SK-N-SH (cell line): ENCODE data around the gene FXYD2. TPM values are rescaled to one million over a fixed set of nuclear protein-coding genes. Genes with fewer than 3 reads are reported as not detected.
"Not testable (repeated sequence)": the region's sequence is repeated elsewhere in the genome, so short reads cannot be mapped to it uniquely, and the experiment has no call there.

Source experiments
- CTCF ChIA-PET: fragments of 300-600, 350-600 bp; formaldehyde crosslinking; extraction: SDS; loops from one replicate; lab custom pipeline; 2021; lab: Yijun Ruan, JAX
- POLR2A ChIA-PET: fragments of 350-600 bp; sonication (Branson Sonifier 250); formaldehyde crosslinking; extraction: SDS; loops from one replicate; lab custom pipeline; 2020; ENCODE audit warnings: antibody characterized with exemption, inconsistent platforms; lab: Yijun Ruan, JAX
- DNase-seq: peaks from one replicate; pipeline ENCODE4 v3.0.0; 2012
- H2AFZ ChIP-seq: fragments of 200-600 bp; sonication (generic); 2 replicates; pipeline ENCODE4 v1.8.1; 2016; ENCODE audit warnings: antibody characterized with exemption, mild to moderate bottlenecking, low read depth
- H3F3A ChIP-seq: fragments of 200-600 bp; sonication (generic); replicated peaks from 2 replicates; pipeline ENCODE3; 2016; ENCODE audit warnings: antibody characterized with exemption, mild to moderate bottlenecking; ENCODE audit not compliant: insufficient read depth
- H3K27ac ChIP-seq, 2 experiments: fragments of 200-500 bp in 1 of 2; fragments of 200-600 bp in 1 of 2; sonication (Bioruptor generic) in 1 of 2; sonication (generic), shearing (Covaris generic) in 1 of 2; 2 replicates each; pipeline versions ENCODE4 v1.5.1 to v1.6.1; 2014 to 2016; ENCODE audit warnings: low read depth in 2 of 2, inconsistent platforms in 1 of 2, low read length in 1 of 2, mild to moderate bottlenecking in 1 of 2, mixed read lengths in 1 of 2
- H3K27me3 ChIP-seq: fragments of 200-600 bp; sonication (generic), shearing (Covaris generic); 2 replicates; pipeline ENCODE4 v1.6.1; 2016; ENCODE audit warnings: mixed run types; ENCODE audit not compliant: insufficient read depth
- H3K36me3 ChIP-seq, 2 experiments: fragments of 200-500 bp in 1 of 2; fragments of 200-600 bp in 1 of 2; sonication (Bioruptor generic) in 1 of 2; sonication (generic) in 1 of 2; replicated peaks in 1 of 2; 2 replicates each; pipeline versions ENCODE3 to v1.5.1; 2014 to 2016; ENCODE audit warnings: low read length in 1 of 2, mild to moderate bottlenecking in 1 of 2; ENCODE audit not compliant: insufficient read depth in 2 of 2, control insufficient read depth in 1 of 2
- H3K4me1 ChIP-seq, 2 experiments: fragments of 200-500 bp in 1 of 2; fragments of 200-600 bp in 1 of 2; sonication (Bioruptor generic) in 1 of 2; sonication (generic), shearing (Covaris generic) in 1 of 2; 2 replicates each; pipeline versions ENCODE4 v1.5.1 to v1.6.1; 2014 to 2016; ENCODE audit warnings: low read depth in 1 of 2, low read length in 1 of 2, mixed run types in 1 of 2; ENCODE audit not compliant: insufficient read depth in 2 of 2, control insufficient read depth in 1 of 2
- H3K4me2 ChIP-seq: fragments of 200-600 bp; sonication (generic), shearing (Covaris generic); 2 replicates; pipeline ENCODE4 v1.6.1; 2017; ENCODE audit warnings: mixed run types
- H3K4me3 ChIP-seq, 2 experiments: fragments of 200-500 bp in 1 of 2; fragments of 200-600 bp in 1 of 2; sonication (Bioruptor generic) in 1 of 2; sonication (generic), shearing (Covaris generic) in 1 of 2; 2 replicates each; pipeline versions ENCODE4 v1.5.1 to v1.8.1; 2014 to 2016; ENCODE audit warnings: low read depth in 2 of 2, inconsistent platforms in 1 of 2, low read length in 1 of 2, mild to moderate bottlenecking in 1 of 2, mixed read lengths in 1 of 2, moderate library complexity in 1 of 2
- H3K79me2 ChIP-seq: fragments of 200-600 bp; sonication (generic); 2 replicates; pipeline ENCODE4 v1.8.1; 2017; ENCODE audit warnings: mild to moderate bottlenecking; ENCODE audit not compliant: insufficient read depth
- H3K9ac ChIP-seq: fragments of 200-600 bp; sonication (generic); 2 replicates; pipeline ENCODE4 v1.6.1; 2017; ENCODE audit warnings: mixed run types
- H3K9me2 ChIP-seq: fragments of 200-600 bp; sonication (generic); 2 replicates; pipeline ENCODE4 v1.6.1; 2017; ENCODE audit warnings: mixed run types
- H3K9me3 ChIP-seq: fragments of 200-600 bp; sonication (generic); 2 replicates; pipeline ENCODE4 v1.6.1; 2017; ENCODE audit warnings: mixed run types, mild to moderate bottlenecking, moderate library complexity
- H4K20me1 ChIP-seq: fragments of 200-600 bp; sonication (generic); 2 replicates; pipeline ENCODE4 v1.6.1; 2017; ENCODE audit warnings: mild to moderate bottlenecking, mixed run types; ENCODE audit not compliant: insufficient read depth
- CHD2 ChIP-seq: fragments of 150-350 bp; IDR thresholded peaks from 2 replicates; pipeline ENCODE4 v1.6.1; 2018; ENCODE audit warnings: low read length; ENCODE audit not compliant: partially characterized antibody
- ELF1 ChIP-seq: IDR thresholded peaks from 2 replicates; pipeline ENCODE4 v1.4.0; 2012
- FOXJ3 ChIP-seq: sonication (generic); formaldehyde crosslinking; IDR thresholded peaks from 2 replicates; pipeline ENCODE4 v1.5.1; 2020; ENCODE audit warnings: mild to moderate bottlenecking, missing genetic modification reagents
- FOXM1 ChIP-seq: IDR thresholded peaks from 2 replicates; pipeline ENCODE4 v1.4.0; 2012; ENCODE audit warnings: low read depth, mild to moderate bottlenecking
- MEF2A ChIP-seq: IDR thresholded peaks from 2 replicates; pipeline ENCODE4 v1.4.0; 2012; ENCODE audit warnings: low read depth, borderline replicate concordance
- POLR2AphosphoS5 ChIP-seq: IDR thresholded peaks from 2 replicates; pipeline ENCODE4 v1.6.1; 2012; ENCODE audit warnings: low read depth, low read length
- RCOR1 ChIP-seq: fragments of 150-350 bp; IDR thresholded peaks from 2 replicates; pipeline ENCODE4 v1.6.1; 2017; ENCODE audit warnings: antibody characterized with exemption, low read length
- RXRA ChIP-seq: IDR thresholded peaks from 2 replicates; pipeline ENCODE4 v1.4.0; 2012; ENCODE audit warnings: low read depth, mild to moderate bottlenecking, borderline replicate concordance
- TAF1 ChIP-seq: IDR thresholded peaks from 2 replicates; pipeline ENCODE4 v1.6.1; 2012; ENCODE audit warnings: low read depth, mild to moderate bottlenecking, low read length, moderate library complexity, borderline replicate concordance
- TEAD4 ChIP-seq: IDR thresholded peaks from 2 replicates; pipeline ENCODE4 v1.4.0; 2012; ENCODE audit warnings: mild to moderate bottlenecking, borderline replicate concordance; ENCODE audit not compliant: insufficient read depth
- WGBS: methylation state at CpG from one replicate; pipeline ENCODE4 v1.1.6; 2017; ENCODE audit warnings: low lambda C conversion rate; 5-methylcytosine and 5-hydroxymethylcytosine counted together
- polyA plus RNA-seq, 3 experiments: library from polyadenylated mRNA; depleted of rRNA; stranded (reverse); fragments of >200 nt; gene quantifications; 2 replicates each; pipeline ENCODE4 v1.2.3, GENCODE V29; 2012
- TF ChIP-seq, protein P1 (sequence below): fragments of 150-350 bp; IDR thresholded peaks from 2 replicates; pipeline ENCODE4 v1.6.1; 2016; ENCODE audit warnings: mild to moderate bottlenecking, low read depth, low read length
- TF ChIP-seq, protein P2 (sequence below): fragments of 150-350 bp; IDR thresholded peaks from 2 replicates; pipeline ENCODE4 v1.6.1; 2017; ENCODE audit warnings: antibody characterized with exemption, low read length, low read depth, borderline replicate concordance
- TF ChIP-seq, protein P3 (sequence below): IDR thresholded peaks from 2 replicates; pipeline ENCODE4 v1.4.0; 2012; ENCODE audit warnings: low read depth, borderline replicate concordance
- TF ChIP-seq, protein P4 (sequence below): IDR thresholded peaks from 2 replicates; pipeline ENCODE4 v1.4.0; 2012; ENCODE audit warnings: low read depth
- TF ChIP-seq, protein P5 (sequence below): IDR thresholded peaks from 2 replicates; pipeline ENCODE4; 2012

Gene FXYD2
- polyA plus RNA-seq, 1 of the 3 experiments (the other 2 are of a cell fraction), result not detected

DNA sequence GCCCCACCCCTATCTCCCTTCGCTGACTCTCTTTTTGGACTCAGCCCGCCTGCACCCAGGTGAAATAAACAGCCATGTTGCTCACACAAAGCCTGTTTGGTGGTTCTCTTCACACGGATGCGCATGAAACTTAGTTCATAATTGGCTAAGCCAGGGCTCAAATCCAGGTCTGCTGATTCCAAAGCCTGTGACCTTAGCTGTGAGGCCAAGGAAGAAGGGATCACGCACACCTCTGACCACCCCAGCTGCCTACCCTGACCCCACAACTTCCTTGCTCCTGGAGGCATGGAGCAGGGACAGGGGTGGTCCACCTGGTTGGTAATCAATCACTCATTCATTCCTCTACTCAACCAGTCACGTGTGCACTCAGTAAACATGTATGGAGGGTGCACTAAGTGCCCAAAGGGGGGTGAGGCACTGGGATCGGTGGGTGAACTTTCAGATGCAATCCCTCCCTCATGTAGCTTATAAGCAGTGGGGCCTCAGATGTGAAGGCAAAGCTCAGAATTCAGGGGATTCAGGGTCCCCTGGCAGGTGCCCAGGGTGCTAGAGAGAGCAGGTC lies 10.3 kb downstream of the FXYD2 start:
- Histone ChIP-seq H3K36me3 (no peaks in the 10 kb centered on the region), H3K9me3 (no peaks in the 10 kb centered on the region), H3F3A (no peaks in the 10 kb centered on the region), H3K79me2 (no peaks in the 10 kb centered on the region), H2AFZ (no peak overlapping the region), H3K4me1 (peaks cover 8 to 28% of the 10 kb centered on the region in 2 experiments; a peak in 2 of 4 replicates), H3K4me2 (no peak overlapping the region), H3K4me3 (no peak overlapping the region), H3K9me2 (no peaks in the 10 kb centered on the region), H3K9ac (no peak overlapping the region), H4K20me1 (no peaks in the 10 kb centered on the region), H3K27me3 (no peaks in the 10 kb centered on the region), H3K27ac (no peak overlapping the region)
- DNase-seq, result no peak
- ChIA-PET CTCF (interaction anchor here (1.0 to 25.9 kb wide), 7 partner anchors 9 to 388 kb away, joined by 3 to 481 read pairs (median 54); no protein-coding TSS in a partner anchor), POLR2A (no interaction called here)
- TF ChIP-seq MEF2A, result no peak
- WGBS, result 87% methylated on average over 7 of the region's 7 CpGs

DNA sequence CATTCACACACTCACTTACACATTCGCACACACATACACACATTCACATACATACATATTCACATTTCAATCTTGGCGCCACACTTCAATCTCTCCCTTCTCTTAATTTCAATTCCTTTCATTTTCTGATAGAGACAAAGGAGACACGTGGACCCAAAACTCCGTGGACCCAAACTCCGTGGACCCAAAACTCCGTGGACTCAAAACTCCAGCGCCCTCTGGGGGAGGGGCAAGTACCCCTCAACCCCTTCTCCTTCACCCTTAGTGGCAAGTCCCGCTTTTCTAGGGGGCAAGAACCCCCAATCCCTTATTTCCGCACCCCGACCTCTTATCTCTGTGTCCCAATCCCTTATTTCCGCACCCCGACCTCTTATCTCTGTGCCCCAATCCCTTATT lies 14.5 kb downstream of the FXYD2 start:
- H3K9me3 ChIP-seq, H3K4me2 ChIP-seq, H3F3A ChIP-seq, H3K27me3 ChIP-seq, H2AFZ ChIP-seq, POLR2A ChIA-PET, H4K20me1 ChIP-seq, H3K36me3 ChIP-seq, H3K4me3 ChIP-seq, H3K79me2 ChIP-seq, H3K9me2 ChIP-seq, H3K27ac ChIP-seq, H3K9ac ChIP-seq, DNase-seq: not testable (repeated sequence)
- CTCF ChIA-PET, result interaction anchor here (0.6 to 15.4 kb wide), 41 partner anchors 11 to 468 kb away, joined by 3 to 449 read pairs (median 5); partner anchors contain the start of genes DSCAML1 and FXYD2
- H3K4me1 ChIP-seq, result peaks cover 0 to 13% of the 10 kb centered on the region in 2 experiments; a peak in 2 of 4 replicates
- 76% methylated on average over 12 of the region's 12 CpGs for WGBS

DNA sequence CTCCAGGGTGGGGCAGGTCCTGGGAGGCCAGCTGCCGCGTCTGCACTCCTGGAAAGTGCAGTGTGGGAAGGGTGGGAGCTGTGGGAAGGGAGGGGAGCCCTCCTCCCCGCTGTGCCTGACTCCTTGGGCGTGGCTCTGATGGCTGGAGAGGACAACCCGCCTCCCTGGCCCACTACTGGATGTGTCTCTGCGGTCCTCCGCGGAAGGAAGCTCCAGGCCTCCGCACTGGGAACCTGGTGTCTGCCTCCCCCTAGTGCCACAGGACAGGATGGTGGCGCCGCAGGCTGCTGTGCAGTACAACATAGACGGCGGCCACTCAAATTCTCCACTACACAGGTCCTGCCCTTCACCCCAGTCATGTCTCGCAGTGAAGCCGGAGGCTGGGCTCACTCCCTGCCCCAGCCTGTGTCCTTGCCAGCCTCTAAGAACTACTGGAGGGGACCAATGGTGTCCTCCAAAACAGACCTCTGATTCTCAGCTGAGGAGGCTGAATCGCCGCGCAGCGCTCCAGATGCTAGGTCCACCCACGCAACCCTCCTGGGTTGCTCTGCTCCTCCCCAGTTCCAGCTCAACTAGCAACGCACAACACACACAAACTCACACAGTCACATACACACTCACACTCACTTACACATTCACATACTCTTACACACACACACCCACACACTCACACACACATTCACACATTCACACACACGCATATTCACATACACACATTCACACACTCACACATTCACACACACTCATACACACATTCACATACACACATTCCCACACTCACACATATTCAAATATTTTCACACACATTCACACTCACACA lies 15.1 kb downstream of the FXYD2 start:
- no peaks in the 10 kb centered on the region for H3K36me3 ChIP-seq
- H4K20me1 ChIP-seq, result no peaks in the 10 kb centered on the region
- H3K4me3 ChIP-seq, result no peak overlapping the region
- POLR2A ChIA-PET, result interaction anchor here (0.8 to 1.0 kb wide), 3 partner anchors 37 to 383 kb away, joined by 3 read pairs; no protein-coding TSS in a partner anchor
- no peaks in the 10 kb centered on the region for H3K79me2 ChIP-seq
- H3F3A ChIP-seq, result no peaks in the 10 kb centered on the region
- no peaks in the 10 kb centered on the region for H3K9me3 ChIP-seq
- peaks cover 0 to 7% of the 10 kb centered on the region in 2 experiments; a peak in 1 of 4 replicates for H3K4me1 ChIP-seq
- no peak overlapping the region for H3K27ac ChIP-seq
- CTCF ChIA-PET, result interaction anchor here (0.6 to 15.4 kb wide), 86 partner anchors 10 to 556 kb away, joined by 3 to 449 read pairs (median 4); partner anchors contain the start of genes DSCAML1 and FXYD2
- WGBS, result 65% methylated on average over 10 of the region's 22 CpGs
- H2AFZ ChIP-seq, result no peak overlapping the region
- peaks cover 12% of the 10 kb centered on the region; the same call in 1 of the 2 replicates for H3K27me3 ChIP-seq
- peak; percentile 90 for DNase-seq
- H3K9ac ChIP-seq, result no peak overlapping the region
- no peak overlapping the region; the same call in 1 of the 2 replicates for H3K4me2 ChIP-seq
- no peaks in the 10 kb centered on the region for H3K9me2 ChIP-seq
- TF ChIP-seq TAF1, result no peak
- TF ChIP-seq, protein P1, sequence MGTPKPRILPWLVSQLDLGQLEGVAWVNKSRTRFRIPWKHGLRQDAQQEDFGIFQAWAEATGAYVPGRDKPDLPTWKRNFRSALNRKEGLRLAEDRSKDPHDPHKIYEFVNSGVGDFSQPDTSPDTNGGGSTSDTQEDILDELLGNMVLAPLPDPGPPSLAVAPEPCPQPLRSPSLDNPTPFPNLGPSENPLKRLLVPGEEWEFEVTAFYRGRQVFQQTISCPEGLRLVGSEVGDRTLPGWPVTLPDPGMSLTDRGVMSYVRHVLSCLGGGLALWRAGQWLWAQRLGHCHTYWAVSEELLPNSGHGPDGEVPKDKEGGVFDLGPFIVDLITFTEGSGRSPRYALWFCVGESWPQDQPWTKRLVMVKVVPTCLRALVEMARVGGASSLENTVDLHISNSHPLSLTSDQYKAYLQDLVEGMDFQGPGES, result no peak
- peak; percentile 35; the same call in 1 of the 2 replicates for TF ChIP-seq RCOR1
- TF ChIP-seq FOXJ3 (CRISPR knock-in tag), result peak; percentile 64; the same call in 1 of the 2 replicates
- no peak for TF ChIP-seq CHD2
- TF ChIP-seq ELF1, result no peak
- TF ChIP-seq, protein P2, sequence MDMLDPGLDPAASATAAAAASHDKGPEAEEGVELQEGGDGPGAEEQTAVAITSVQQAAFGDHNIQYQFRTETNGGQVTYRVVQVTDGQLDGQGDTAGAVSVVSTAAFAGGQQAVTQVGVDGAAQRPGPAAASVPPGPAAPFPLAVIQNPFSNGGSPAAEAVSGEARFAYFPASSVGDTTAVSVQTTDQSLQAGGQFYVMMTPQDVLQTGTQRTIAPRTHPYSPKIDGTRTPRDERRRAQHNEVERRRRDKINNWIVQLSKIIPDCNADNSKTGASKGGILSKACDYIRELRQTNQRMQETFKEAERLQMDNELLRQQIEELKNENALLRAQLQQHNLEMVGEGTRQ, result no peak
- no peak for TF ChIP-seq RXRA
- TF ChIP-seq, protein P3, sequence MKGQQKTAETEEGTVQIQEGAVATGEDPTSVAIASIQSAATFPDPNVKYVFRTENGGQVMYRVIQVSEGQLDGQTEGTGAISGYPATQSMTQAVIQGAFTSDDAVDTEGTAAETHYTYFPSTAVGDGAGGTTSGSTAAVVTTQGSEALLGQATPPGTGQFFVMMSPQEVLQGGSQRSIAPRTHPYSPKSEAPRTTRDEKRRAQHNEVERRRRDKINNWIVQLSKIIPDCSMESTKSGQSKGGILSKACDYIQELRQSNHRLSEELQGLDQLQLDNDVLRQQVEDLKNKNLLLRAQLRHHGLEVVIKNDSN, result no peak
- TF ChIP-seq TEAD4, result no peak
- TF ChIP-seq, protein P4, sequence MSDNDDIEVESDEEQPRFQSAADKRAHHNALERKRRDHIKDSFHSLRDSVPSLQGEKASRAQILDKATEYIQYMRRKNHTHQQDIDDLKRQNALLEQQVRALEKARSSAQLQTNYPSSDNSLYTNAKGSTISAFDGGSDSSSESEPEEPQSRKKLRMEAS, result no peak
- TF ChIP-seq FOXM1, result no peak
- TF ChIP-seq, protein P5, sequence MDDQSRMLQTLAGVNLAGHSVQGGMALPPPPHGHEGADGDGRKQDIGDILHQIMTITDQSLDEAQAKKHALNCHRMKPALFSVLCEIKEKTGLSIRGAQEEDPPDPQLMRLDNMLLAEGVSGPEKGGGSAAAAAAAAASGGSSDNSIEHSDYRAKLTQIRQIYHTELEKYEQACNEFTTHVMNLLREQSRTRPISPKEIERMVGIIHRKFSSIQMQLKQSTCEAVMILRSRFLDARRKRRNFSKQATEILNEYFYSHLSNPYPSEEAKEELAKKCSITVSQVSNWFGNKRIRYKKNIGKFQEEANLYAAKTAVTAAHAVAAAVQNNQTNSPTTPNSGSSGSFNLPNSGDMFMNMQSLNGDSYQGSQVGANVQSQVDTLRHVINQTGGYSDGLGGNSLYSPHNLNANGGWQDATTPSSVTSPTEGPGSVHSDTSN, result no peak
- TF ChIP-seq POLR2AphosphoS5, result no peak
